GM23338 (cell line): Measurements from ENCODE around the gene PYURF. TPM values are rescaled to one million over a fixed set of nuclear protein-coding genes. Genes with fewer than 3 reads are reported as not detected.

ENCODE experiments used
- ATAC-seq: fragments of 200-7000 bp; cut with Tn5 transposase; 3 replicates; pipeline ENCODE4 v1.9.1; 2020
- DNase-seq: peaks from one replicate; pipeline ENCODE4 v3.0.0-alpha.2; 2015; ENCODE audit warnings: low spot score
- H2AFZ ChIP-seq: fragments of 200-600 bp; sonication (generic); 2 replicates; pipeline ENCODE4 v1.8.0; 2016; ENCODE audit warnings: antibody characterized with exemption, mild to moderate bottlenecking, moderate library complexity
- H3F3A ChIP-seq: fragments of 200-600 bp; sonication (generic); replicated peaks from 2 replicates; pipeline ENCODE4 v1.8.0; 2017; ENCODE audit warnings: antibody characterized with exemption, mixed run types, low read depth
- H3K27ac ChIP-seq: fragments of 200-600 bp; sonication (generic); 2 replicates; pipeline ENCODE4 v1.6.1; 2016; ENCODE audit warnings: low read depth
- H3K27me3 ChIP-seq: fragments of 200-600 bp; sonication (generic); 2 replicates; pipeline ENCODE4 v1.8.0; 2016; ENCODE audit warnings: mild to moderate bottlenecking, mixed run types, moderate library complexity; ENCODE audit not compliant: insufficient read depth
- H3K36me3 ChIP-seq: fragments of 200-600 bp; sonication (generic); 2 replicates; pipeline ENCODE4 v1.8.0; 2016; ENCODE audit warnings: mild to moderate bottlenecking; ENCODE audit not compliant: insufficient read depth
- H3K4me1 ChIP-seq: fragments of 200-600 bp; sonication (generic); 2 replicates; pipeline ENCODE4 v1.8.0; 2016; ENCODE audit warnings: mild to moderate bottlenecking, moderate library complexity; ENCODE audit not compliant: insufficient read depth
- H3K4me2 ChIP-seq: fragments of 200-600 bp; sonication (generic); 2 replicates; pipeline ENCODE4 v1.7.1; 2017; ENCODE audit warnings: mixed run types
- H3K4me3 ChIP-seq: fragments of 200-600 bp; sonication (generic); 2 replicates; pipeline ENCODE4 v1.6.1; 2016; ENCODE audit warnings: mixed run types
- H3K79me2 ChIP-seq: fragments of 200-600 bp; sonication (generic); replicated peaks from 2 replicates; pipeline ENCODE4 v1.8.0; 2017; ENCODE audit warnings: mild to moderate bottlenecking; ENCODE audit not compliant: insufficient read depth
- H3K9me2 ChIP-seq: fragments of 200-600 bp; sonication (generic); 2 replicates; pipeline ENCODE4 v1.8.0; 2017; ENCODE audit not compliant: insufficient read depth
- H4K20me1 ChIP-seq: fragments of 200-600 bp; sonication (generic); replicated peaks from 2 replicates; pipeline ENCODE4 v1.8.0; 2017; ENCODE audit warnings: mild to moderate bottlenecking; ENCODE audit not compliant: insufficient read depth
- H3K27ac Mint-ChIP-seq: 2 replicates; pipeline ENCODE4 v1.8.0; 2020; ENCODE audit warnings: inconsistent platforms, mild to moderate bottlenecking, moderate library complexity, mixed read lengths
- H3K27me3 Mint-ChIP-seq: 3 replicates; pipeline ENCODE4 v1.8.0; 2022; ENCODE audit warnings: low read depth, mild to moderate bottlenecking, moderate library complexity, mixed read lengths, inconsistent platforms; ENCODE audit not compliant: insufficient read depth, poor library complexity
- H3K36me3 Mint-ChIP-seq: 3 replicates; pipeline ENCODE4 v1.8.0; 2021; ENCODE audit warnings: low read depth, mild to moderate bottlenecking, inconsistent platforms, moderate library complexity, mixed read lengths
- H3K4me1 Mint-ChIP-seq: 3 replicates; pipeline ENCODE4 v1.8.0; 2020; ENCODE audit warnings: mild to moderate bottlenecking, inconsistent platforms, mixed read lengths
- H3K4me3 Mint-ChIP-seq: 3 replicates; pipeline ENCODE4 v1.8.0; 2021; ENCODE audit warnings: moderate library complexity, mild to moderate bottlenecking, inconsistent platforms, mixed read lengths
- H3K9me3 Mint-ChIP-seq: 3 replicates; pipeline ENCODE4 v1.8.0; 2020; ENCODE audit warnings: moderate library complexity, mild to moderate bottlenecking, inconsistent platforms, mixed read lengths
- CREB1 ChIP-seq: fragments of 250-450 bp; sonication (Bioruptor Pico); IDR thresholded peaks from 2 replicates; pipeline ENCODE4 v1.5.0; 2020; ENCODE audit warnings: low read depth, mild to moderate bottlenecking, moderate library complexity
- EZH2 ChIP-seq: fragments of 200-600 bp; sonication (generic); IDR thresholded peaks from one replicate; pipeline ENCODE4 v1.8.0; 2017; ENCODE audit warnings: antibody characterized with exemption, mild to moderate bottlenecking, low read depth; ENCODE audit not compliant: unreplicated experiment
- EZH2phosphoT487 ChIP-seq: fragments of 200-600 bp; sonication (generic); IDR thresholded peaks from one replicate; pipeline ENCODE4 v1.8.1; 2018; ENCODE audit warnings: antibody characterized with exemption; ENCODE audit not compliant: unreplicated experiment
- JUNB ChIP-seq: IDR thresholded peaks from one replicate; pipeline ENCODE4 v1.6.1; 2016; ENCODE audit warnings: antibody characterized with exemption; ENCODE audit not compliant: unreplicated experiment
- NANOG ChIP-seq: IDR thresholded peaks from 2 replicates; pipeline ENCODE4 v1.6.1; 2016; ENCODE audit warnings: antibody characterized with exemption, borderline replicate concordance
- POLR2AphosphoS5 ChIP-seq: IDR thresholded peaks from 2 replicates; pipeline ENCODE4 v1.6.1; 2016; ENCODE audit warnings: antibody characterized with exemption, low read depth
- STAT1 ChIP-seq: IDR thresholded peaks from one replicate; pipeline ENCODE4 v1.6.1; 2016; ENCODE audit warnings: antibody characterized with exemption; ENCODE audit not compliant: unreplicated experiment
- ZNF114 ChIP-seq: fragments of 250-450 bp; sonication (Bioruptor Pico); IDR thresholded peaks from 2 replicates; pipeline ENCODE4 v1.5.0; 2020; ENCODE audit warnings: mild to moderate bottlenecking, moderate library complexity
- ZNF331 ChIP-seq: fragments of 250-450 bp; sonication (Bioruptor Pico); IDR thresholded peaks from 2 replicates; pipeline ENCODE4 v1.5.0; 2020; ENCODE audit warnings: low read depth, mild to moderate bottlenecking, moderate library complexity
- polyA plus RNA-seq: library from polyadenylated mRNA; unstranded; fragments of >200 nt; fragmentation: Nextera tagmentation; extraction: Ambion mirVana; gene quantifications from 2 replicates; pipeline ENCODE4 v1.2.1, GENCODE V29; 2016
- total RNA-seq: library from RNA; depleted of rRNA; stranded (reverse); fragments of >200 nt; shearing (Covaris generic); gene quantifications from 2 replicates; pipeline ENCODE4 v1.2.3, GENCODE V29; 2014
- TF ChIP-seq, protein P1 (sequence below): IDR thresholded peaks from 2 replicates; pipeline ENCODE4 v1.6.1; 2016; ENCODE audit warnings: antibody characterized with exemption
- TF ChIP-seq, protein P2 (sequence below): fragments of 250-450 bp; sonication (Bioruptor Pico); IDR thresholded peaks from 2 replicates; pipeline ENCODE4 v1.5.0; 2020; ENCODE audit warnings: mild to moderate bottlenecking, moderate library complexity
- TF ChIP-seq, protein P3 (sequence below), 2 experiments: fragments of 200-600 bp in 1 of 2; sonication (generic) in 1 of 2; conservative IDR thresholded peaks; 2 replicates each; pipeline versions ENCODE4 v1.5.1 to v1.6.1; 2016 to 2017; ENCODE audit warnings: antibody characterized with exemption in 2 of 2, low read depth in 2 of 2, mild to moderate bottlenecking in 2 of 2, moderate library complexity in 1 of 2
- TF ChIP-seq, protein P4 (sequence below): IDR thresholded peaks from one replicate; pipeline ENCODE4 v1.6.1; 2018; ENCODE audit warnings: antibody characterized with exemption; ENCODE audit not compliant: unreplicated experiment

Gene PYURF
- total and polyA plus RNA-seq, 2 experiments from 2014 or later = 65.3 to 116 TPM

DNA sequence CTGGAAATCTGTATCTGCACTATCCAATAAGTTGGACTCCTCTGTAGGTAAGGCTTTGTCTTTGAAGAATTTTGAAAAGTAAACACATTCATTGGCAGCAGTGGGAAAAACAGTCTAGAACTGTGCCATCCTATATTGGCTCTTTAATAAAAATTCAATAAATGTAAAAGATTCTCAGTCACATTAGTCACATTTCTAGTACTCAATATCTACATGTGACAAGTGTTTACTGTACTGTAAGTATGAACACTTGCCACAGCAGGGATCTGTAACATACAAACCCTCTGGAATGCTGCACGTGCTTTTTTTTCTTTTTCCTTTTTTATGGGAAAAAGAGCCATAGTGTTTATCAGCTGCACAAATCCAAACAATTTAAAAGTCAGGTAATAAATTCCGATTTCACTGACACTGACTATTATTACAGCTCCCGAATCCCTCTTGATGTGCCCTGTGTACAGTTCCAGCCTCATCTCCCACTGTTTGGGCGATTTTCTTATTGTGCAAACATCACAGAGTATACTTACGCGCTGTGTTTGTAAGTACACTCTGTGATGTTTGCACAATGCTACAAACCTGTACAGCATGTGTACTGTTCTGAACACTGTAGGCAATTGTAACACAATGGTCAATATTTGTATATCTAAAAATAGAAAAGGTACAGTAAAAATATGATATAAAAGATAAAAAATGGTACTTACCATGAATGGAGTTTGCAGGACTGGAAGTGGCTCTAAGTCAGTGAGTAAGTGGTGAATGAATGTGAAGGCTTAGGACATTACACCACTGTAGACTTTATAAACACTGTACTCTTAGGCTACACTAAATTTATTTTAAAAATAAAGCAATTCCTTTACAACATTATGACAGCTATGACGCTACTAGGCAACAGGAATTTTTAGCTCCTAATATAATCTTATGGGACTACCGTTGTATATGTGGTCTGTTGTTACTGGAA lies 8.7 kb downstream of the PYURF start:
- no peak overlapping the region for H3K27ac ChIP-seq
- H3K4me2 ChIP-seq = no peak overlapping the region
- Mint-ChIP-seq H3K36me3 (no peaks in the 10 kb centered on the region), H3K4me3 (no peak overlapping the region), H3K9me3 (no peaks in the 10 kb centered on the region; the same call in 2 of the 3 replicates), H3K4me1 (no peaks in the 10 kb centered on the region), H3K27me3 (peaks cover 6% of the 10 kb centered on the region), H3K27ac (no peak overlapping the region)
- ATAC-seq (no peak), DNase-seq (no peak)
- TF ChIP-seq, protein P1, sequence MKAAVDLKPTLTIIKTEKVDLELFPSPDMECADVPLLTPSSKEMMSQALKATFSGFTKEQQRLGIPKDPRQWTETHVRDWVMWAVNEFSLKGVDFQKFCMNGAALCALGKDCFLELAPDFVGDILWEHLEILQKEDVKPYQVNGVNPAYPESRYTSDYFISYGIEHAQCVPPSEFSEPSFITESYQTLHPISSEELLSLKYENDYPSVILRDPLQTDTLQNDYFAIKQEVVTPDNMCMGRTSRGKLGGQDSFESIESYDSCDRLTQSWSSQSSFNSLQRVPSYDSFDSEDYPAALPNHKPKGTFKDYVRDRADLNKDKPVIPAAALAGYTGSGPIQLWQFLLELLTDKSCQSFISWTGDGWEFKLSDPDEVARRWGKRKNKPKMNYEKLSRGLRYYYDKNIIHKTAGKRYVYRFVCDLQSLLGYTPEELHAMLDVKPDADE = no peak
- TF ChIP-seq CREB1 (CRISPR knock-in tag) (no peak), POLR2AphosphoS5 (no peak), JUNB (no peak), STAT1 (no peak), ZNF331 (CRISPR knock-in tag) (no peak), EZH2 (no peak), NANOG (no peak), EZH2phosphoT487 (no peak), ZNF114 (CRISPR knock-in tag) (no peak)
- TF ChIP-seq, protein P2, sequence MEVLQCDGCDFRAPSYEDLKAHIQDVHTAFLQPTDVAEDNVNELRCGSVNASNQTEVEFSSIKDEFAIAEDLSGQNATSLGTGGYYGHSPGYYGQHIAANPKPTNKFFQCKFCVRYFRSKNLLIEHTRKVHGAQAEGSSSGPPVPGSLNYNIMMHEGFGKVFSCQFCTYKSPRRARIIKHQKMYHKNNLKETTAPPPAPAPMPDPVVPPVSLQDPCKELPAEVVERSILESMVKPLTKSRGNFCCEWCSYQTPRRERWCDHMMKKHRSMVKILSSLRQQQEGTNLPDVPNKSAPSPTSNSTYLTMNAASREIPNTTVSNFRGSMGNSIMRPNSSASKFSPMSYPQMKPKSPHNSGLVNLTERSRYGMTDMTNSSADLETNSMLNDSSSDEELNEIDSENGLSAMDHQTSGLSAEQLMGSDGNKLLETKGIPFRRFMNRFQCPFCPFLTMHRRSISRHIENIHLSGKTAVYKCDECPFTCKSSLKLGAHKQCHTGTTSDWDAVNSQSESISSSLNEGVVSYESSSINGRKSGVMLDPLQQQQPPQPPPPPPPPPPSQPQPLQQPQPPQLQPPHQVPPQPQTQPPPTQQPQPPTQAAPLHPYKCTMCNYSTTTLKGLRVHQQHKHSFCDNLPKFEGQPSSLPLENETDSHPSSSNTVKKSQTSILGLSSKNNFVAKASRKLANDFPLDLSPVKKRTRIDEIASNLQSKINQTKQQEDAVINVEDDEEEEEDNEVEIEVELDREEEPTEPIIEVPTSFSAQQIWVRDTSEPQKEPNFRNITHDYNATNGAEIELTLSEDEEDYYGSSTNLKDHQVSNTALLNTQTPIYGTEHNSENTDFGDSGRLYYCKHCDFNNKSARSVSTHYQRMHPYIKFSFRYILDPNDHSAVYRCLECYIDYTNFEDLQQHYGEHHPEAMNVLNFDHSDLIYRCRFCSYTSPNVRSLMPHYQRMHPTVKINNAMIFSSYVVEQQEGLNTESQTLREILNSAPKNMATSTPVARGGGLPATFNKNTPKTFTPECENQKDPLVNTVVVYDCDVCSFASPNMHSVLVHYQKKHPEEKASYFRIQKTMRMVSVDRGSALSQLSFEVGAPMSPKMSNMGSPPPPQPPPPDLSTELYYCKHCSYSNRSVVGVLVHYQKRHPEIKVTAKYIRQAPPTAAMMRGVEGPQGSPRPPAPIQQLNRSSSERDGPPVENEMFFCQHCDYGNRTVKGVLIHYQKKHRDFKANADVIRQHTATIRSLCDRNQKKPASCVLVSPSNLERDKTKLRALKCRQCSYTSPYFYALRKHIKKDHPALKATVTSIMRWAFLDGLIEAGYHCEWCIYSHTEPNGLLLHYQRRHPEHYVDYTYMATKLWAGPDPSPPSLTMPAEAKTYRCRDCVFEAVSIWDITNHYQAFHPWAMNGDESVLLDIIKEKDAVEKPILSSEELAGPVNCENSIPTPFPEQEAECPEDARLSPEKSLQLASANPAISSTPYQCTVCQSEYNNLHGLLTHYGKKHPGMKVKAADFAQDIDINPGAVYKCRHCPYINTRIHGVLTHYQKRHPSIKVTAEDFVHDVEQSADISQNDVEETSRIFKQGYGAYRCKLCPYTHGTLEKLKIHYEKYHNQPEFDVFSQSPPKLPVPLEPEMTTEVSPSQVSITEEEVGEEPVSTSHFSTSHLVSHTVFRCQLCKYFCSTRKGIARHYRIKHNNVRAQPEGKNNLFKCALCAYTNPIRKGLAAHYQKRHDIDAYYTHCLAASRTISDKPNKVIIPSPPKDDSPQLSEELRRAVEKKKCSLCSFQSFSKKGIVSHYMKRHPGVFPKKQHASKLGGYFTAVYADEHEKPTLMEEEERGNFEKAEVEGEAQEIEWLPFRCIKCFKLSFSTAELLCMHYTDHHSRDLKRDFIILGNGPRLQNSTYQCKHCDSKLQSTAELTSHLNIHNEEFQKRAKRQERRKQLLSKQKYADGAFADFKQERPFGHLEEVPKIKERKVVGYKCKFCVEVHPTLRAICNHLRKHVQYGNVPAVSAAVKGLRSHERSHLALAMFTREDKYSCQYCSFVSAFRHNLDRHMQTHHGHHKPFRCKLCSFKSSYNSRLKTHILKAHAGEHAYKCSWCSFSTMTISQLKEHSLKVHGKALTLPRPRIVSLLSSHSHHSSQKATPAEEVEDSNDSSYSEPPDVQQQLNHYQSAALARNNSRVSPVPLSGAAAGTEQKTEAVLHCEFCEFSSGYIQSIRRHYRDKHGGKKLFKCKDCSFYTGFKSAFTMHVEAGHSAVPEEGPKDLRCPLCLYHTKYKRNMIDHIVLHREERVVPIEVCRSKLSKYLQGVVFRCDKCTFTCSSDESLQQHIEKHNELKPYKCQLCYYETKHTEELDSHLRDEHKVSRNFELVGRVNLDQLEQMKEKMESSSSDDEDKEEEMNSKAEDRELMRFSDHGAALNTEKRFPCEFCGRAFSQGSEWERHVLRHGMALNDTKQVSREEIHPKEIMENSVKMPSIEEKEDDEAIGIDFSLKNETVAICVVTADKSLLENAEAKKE (CRISPR knock-in tag) = no peak
- TF ChIP-seq, protein P3, sequence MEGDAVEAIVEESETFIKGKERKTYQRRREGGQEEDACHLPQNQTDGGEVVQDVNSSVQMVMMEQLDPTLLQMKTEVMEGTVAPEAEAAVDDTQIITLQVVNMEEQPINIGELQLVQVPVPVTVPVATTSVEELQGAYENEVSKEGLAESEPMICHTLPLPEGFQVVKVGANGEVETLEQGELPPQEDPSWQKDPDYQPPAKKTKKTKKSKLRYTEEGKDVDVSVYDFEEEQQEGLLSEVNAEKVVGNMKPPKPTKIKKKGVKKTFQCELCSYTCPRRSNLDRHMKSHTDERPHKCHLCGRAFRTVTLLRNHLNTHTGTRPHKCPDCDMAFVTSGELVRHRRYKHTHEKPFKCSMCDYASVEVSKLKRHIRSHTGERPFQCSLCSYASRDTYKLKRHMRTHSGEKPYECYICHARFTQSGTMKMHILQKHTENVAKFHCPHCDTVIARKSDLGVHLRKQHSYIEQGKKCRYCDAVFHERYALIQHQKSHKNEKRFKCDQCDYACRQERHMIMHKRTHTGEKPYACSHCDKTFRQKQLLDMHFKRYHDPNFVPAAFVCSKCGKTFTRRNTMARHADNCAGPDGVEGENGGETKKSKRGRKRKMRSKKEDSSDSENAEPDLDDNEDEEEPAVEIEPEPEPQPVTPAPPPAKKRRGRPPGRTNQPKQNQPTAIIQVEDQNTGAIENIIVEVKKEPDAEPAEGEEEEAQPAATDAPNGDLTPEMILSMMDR (conservative IDR thresholded peaks at IDR 0.05; ENCODE audit: low read depth in 2 of 2) = no peak
- TF ChIP-seq, protein P4, sequence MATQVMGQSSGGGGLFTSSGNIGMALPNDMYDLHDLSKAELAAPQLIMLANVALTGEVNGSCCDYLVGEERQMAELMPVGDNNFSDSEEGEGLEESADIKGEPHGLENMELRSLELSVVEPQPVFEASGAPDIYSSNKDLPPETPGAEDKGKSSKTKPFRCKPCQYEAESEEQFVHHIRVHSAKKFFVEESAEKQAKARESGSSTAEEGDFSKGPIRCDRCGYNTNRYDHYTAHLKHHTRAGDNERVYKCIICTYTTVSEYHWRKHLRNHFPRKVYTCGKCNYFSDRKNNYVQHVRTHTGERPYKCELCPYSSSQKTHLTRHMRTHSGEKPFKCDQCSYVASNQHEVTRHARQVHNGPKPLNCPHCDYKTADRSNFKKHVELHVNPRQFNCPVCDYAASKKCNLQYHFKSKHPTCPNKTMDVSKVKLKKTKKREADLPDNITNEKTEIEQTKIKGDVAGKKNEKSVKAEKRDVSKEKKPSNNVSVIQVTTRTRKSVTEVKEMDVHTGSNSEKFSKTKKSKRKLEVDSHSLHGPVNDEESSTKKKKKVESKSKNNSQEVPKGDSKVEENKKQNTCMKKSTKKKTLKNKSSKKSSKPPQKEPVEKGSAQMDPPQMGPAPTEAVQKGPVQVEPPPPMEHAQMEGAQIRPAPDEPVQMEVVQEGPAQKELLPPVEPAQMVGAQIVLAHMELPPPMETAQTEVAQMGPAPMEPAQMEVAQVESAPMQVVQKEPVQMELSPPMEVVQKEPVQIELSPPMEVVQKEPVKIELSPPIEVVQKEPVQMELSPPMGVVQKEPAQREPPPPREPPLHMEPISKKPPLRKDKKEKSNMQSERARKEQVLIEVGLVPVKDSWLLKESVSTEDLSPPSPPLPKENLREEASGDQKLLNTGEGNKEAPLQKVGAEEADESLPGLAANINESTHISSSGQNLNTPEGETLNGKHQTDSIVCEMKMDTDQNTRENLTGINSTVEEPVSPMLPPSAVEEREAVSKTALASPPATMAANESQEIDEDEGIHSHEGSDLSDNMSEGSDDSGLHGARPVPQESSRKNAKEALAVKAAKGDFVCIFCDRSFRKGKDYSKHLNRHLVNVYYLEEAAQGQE = no peak
- H3K36me3 ChIP-seq = no peaks in the 10 kb centered on the region
- no peaks in the 10 kb centered on the region for H3K4me1 ChIP-seq
- no peaks in the 10 kb centered on the region for H3F3A ChIP-seq
- no peaks in the 10 kb centered on the region for H4K20me1 ChIP-seq
- no peak overlapping the region for H3K4me3 ChIP-seq
- no peak overlapping the region for H2AFZ ChIP-seq
- no peaks in the 10 kb centered on the region for H3K79me2 ChIP-seq
- H3K27me3 ChIP-seq = no peaks in the 10 kb centered on the region
- H3K9me2 ChIP-seq = no peaks in the 10 kb centered on the region
